ENCODE results near the gene INPP5F.

Gene INPP5F

GRCh38 chr10:119801998-119802538 lies 76.2 kb downstream of the INPP5F start:
- H3K4me3 ChIP-seq (replicated peaks; ENCODE audit: low read depth, low read length) = no peak overlapping the region
- TF ChIP-seq CTCF (IDR thresholded peaks at IDR 0.05; ENCODE audit: low read depth, low read length, missing control alignments) = no peak
- DNase-seq (ENCODE audit: extremely low read depth, low read depth) = no peak

GRCh38 chr10:119803264-119803663 lies 77.4 kb downstream of the INPP5F start:
- DNase-seq (ENCODE audit: extremely low read depth, low read depth) = no peak

GRCh38 chr10:119805702-119806230 lies 79.9 kb downstream of the INPP5F start:
- no peak overlapping the region for H3K4me3 ChIP-seq (replicated peaks; ENCODE audit: low read depth, low read length)
- TF ChIP-seq CTCF (IDR thresholded peaks at IDR 0.05; ENCODE audit: low read depth, low read length, missing control alignments) = no peak
- no peak for DNase-seq (ENCODE audit: extremely low read depth, low read depth)

More at GRCh38 chr10:119803264-119803663, 77.4 kb downstream of the INPP5F start:
- TF ChIP-seq CTCF (IDR thresholded peaks at IDR 0.05; ENCODE audit: low read depth, low read length, missing control alignments) = no peak
- no peak overlapping the region for H3K4me3 ChIP-seq (replicated peaks; ENCODE audit: low read depth, low read length)

GRCh38 chr10:119806334-119807130 lies 80.7 kb downstream of the INPP5F start:
- DNase-seq (ENCODE audit: extremely low read depth, low read depth) = no peak
- no peak for TF ChIP-seq CTCF (IDR thresholded peaks at IDR 0.05; ENCODE audit: low read depth, low read length, missing control alignments)
- H3K4me3 ChIP-seq (replicated peaks; ENCODE audit: low read depth, low read length) = no peak overlapping the region

- no peak overlapping the region for H3K4me3 ChIP-seq (replicated peaks; ENCODE audit: low read depth, low read length)
- no peak for TF ChIP-seq CTCF (IDR thresholded peaks at IDR 0.05; ENCODE audit: low read depth, low read length, missing control alignments)
- peak; percentile 81 for DNase-seq (ENCODE audit: extremely low read depth, low read depth)
These were observed 82.3 kb downstream of the INPP5F start for GRCh38 chr10:119807960-119808697.

- no peak for TF ChIP-seq CTCF (IDR thresholded peaks at IDR 0.05; ENCODE audit: low read depth, low read length, missing control alignments)
- no peak for DNase-seq (ENCODE audit: extremely low read depth, low read depth)
- no peak overlapping the region for H3K4me3 ChIP-seq (replicated peaks; ENCODE audit: low read depth, low read length)
These were observed 85.3 kb downstream of the INPP5F start for GRCh38 chr10:119811122-119811521.

Measured in HFF-Myc (cell line).